Heart left ventricle (tissue), 13 donors: Measurements from ENCODE around the gene EXD1.

ENCODE experiments used
- CTCF ChIP-seq, 12 donors: fragments of 200-600 bp; sonication (generic) in 4 of 12; IDR thresholded peaks; one replicate each; pipeline versions ENCODE4 v1.5.0 to v1.8.0; 2018 to 2022; ENCODE audit warnings: antibody characterized with exemption in 12 of 12, mild to moderate bottlenecking in 5 of 12
- POLR2A ChIP-seq, 2 donors: fragments of 450-650 bp; IDR thresholded peaks; one replicate each; pipeline ENCODE4 v1.6.1; 2017; ENCODE audit warnings: antibody characterized with exemption in 2 of 2, mild to moderate bottlenecking in 2 of 2, moderate library complexity in 2 of 2
- donor health status: ischemic (EF 13 %, LVEDD 7.1; RV severe dilation, severe dysfunction).
- donor health status: DM: no; HTN: yes; CAD: no.
- donor health status: DM: no; HTN: no; CAD: no.
- donor health status: ischemic (EF 25% LVEDD 6.9; RV normal size, moderate dysfunction).
- donor health status: ischemic (EF 25% LVEDD 5.7; RV mildly dilated, moderate dysfunction).
- donor health status: ischemic (EF 35%, LVEDD 5.7; RV mildly dilated, moderate dysfunction).
- donor health status: nonischemic (EF 11% LVEDD 7.7; RV severe dilation, severe dysfunction).
- donor health status: DM: yes; HTN: yes; CAD: no.
- donor health status: PGD.
- donor health status: ischemic (EF 29% LVEDD 5.4; RV normal size, mild dysfunction).
- donor health status: nonischemic (EF 23%, LVEDD 6.1; RV moderate dilation, normal function).

DNA sequence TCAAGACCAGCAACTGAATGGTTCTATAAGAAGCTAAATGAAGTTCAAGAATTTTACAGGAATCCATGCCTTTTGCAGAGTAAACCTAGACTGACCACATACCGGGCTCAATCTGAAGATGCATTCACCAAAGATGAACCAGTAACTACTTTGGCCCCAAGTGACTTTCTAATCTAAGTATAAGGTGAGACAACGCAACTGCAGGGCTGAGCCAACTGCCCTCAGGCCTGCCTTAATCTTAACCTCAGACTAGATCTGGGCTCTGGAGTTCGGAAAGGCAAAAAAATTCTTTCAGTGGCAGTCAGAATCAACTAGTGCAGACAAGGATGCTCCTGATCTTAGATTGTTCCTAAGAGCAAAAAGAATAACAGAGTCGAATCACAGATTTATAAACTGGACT lies 48.3 kb downstream of the EXD1 start:
- TF ChIP-seq CTCF (IDR thresholded peaks at IDR 0.05): no peak
- no peak for TF ChIP-seq POLR2A (IDR thresholded peaks at IDR 0.05)
